Measurements from ENCODE around the gene KAZN. TPM values are rescaled to one million over a fixed set of nuclear protein-coding genes. Genes with fewer than 3 reads are reported as not detected.

The KAZN gene
- total RNA-seq, 1 experiment from 2014 or later: 2.4 TPM

- POLR2A ChIA-PET: no interaction called here
- BruUV-seq (replicated peaks): no TSS peak
Observed at GRCh38 chr1:15076807-15077206, 478.3 kb downstream of the KAZN start.

GRCh38 chr1:15077384-15077783 lies 478.9 kb downstream of the KAZN start:
- H3K27me3 ChIP-seq (replicated peaks; ENCODE audit: control insufficient read depth, insufficient read depth, low read length): no peaks in the 10 kb centered on the region
- H3K4me1 ChIP-seq: no peaks in the 10 kb centered on the region
- intact Hi-C loops (cut with micrococcal nuclease; ENCODE audit: unreplicated experiment): no loop called here
- no peaks in the 10 kb centered on the region for H3K9me3 Mint-ChIP-seq (ENCODE audit: unreplicated experiment)
- no TSS peak for BruUV-seq (replicated peaks)
- no peaks in the 10 kb centered on the region for H3K4me1 Mint-ChIP-seq (ENCODE audit: low read depth, unreplicated experiment)
- H3K36me3 Mint-ChIP-seq (ENCODE audit: insufficient read depth, unreplicated experiment): no peaks in the 10 kb centered on the region
- no peak overlapping the region for H3K4me3 ChIP-seq (ENCODE audit: low read depth, low read length)
- CTCF ChIA-PET: interaction anchor here (0.6 kb wide), 1 partner anchor 13 kb away, joined by 3 read pairs; no protein-coding TSS in a partner anchor
- H3K36me3 ChIP-seq (ENCODE audit: control insufficient read depth, insufficient read depth, low read length): no peaks in the 10 kb centered on the region
- no peak for TF ChIP-seq CTCF (IDR thresholded peaks at IDR 0.05; ENCODE audit: insufficient read depth in 1 of 2, low read depth in 1 of 2, low read length in 1 of 2, severe bottlenecking in 1 of 2, unreplicated experiment in 1 of 2)
- H3K4me3 Mint-ChIP-seq (ENCODE audit: unreplicated experiment): no peak overlapping the region
- no peaks in the 10 kb centered on the region for H3K27me3 Mint-ChIP-seq (ENCODE audit: insufficient read depth, unreplicated experiment)
- H3K27ac Mint-ChIP-seq (ENCODE audit: unreplicated experiment): no peak overlapping the region
- DNase-seq: no peak
- no peaks in the 10 kb centered on the region for H3K9me3 ChIP-seq
- POLR2A ChIA-PET: no interaction called here

More at GRCh38 chr1:15076807-15077206, 478.3 kb downstream of the KAZN start:
- Histone ChIP-seq H3K36me3 (ENCODE audit: control insufficient read depth, insufficient read depth, low read length) (no peaks in the 10 kb centered on the region), H3K4me1 (no peaks in the 10 kb centered on the region), H3K27me3 (replicated peaks; ENCODE audit: control insufficient read depth, insufficient read depth, low read length) (no peaks in the 10 kb centered on the region), H3K9me3 (no peaks in the 10 kb centered on the region), H3K4me3 (ENCODE audit: low read depth, low read length) (no peak overlapping the region)
- Mint-ChIP-seq H3K36me3 (ENCODE audit: insufficient read depth, unreplicated experiment) (no peaks in the 10 kb centered on the region), H3K27me3 (ENCODE audit: insufficient read depth, unreplicated experiment) (no peaks in the 10 kb centered on the region), H3K4me1 (ENCODE audit: low read depth, unreplicated experiment) (no peaks in the 10 kb centered on the region), H3K9me3 (ENCODE audit: unreplicated experiment) (no peaks in the 10 kb centered on the region), H3K4me3 (ENCODE audit: unreplicated experiment) (no peak overlapping the region), H3K27ac (ENCODE audit: unreplicated experiment) (no peak overlapping the region)
- intact Hi-C loops (cut with micrococcal nuclease; ENCODE audit: unreplicated experiment): no loop called here
- DNase-seq: no peak
- CTCF ChIA-PET: no interaction called here
- TF ChIP-seq CTCF (IDR thresholded peaks at IDR 0.05; ENCODE audit: insufficient read depth in 1 of 2, low read depth in 1 of 2, low read length in 1 of 2, severe bottlenecking in 1 of 2, unreplicated experiment in 1 of 2): no peak

GRCh38 chr1:15080328-15081007 lies 482.0 kb downstream of the KAZN start:
- intact Hi-C loops (cut with micrococcal nuclease; ENCODE audit: unreplicated experiment): no loop called here
- ChIA-PET CTCF (no interaction called here), POLR2A (no interaction called here)
- Mint-ChIP-seq H3K27ac (ENCODE audit: unreplicated experiment) (no peak overlapping the region), H3K27me3 (ENCODE audit: insufficient read depth, unreplicated experiment) (no peaks in the 10 kb centered on the region), H3K4me3 (ENCODE audit: unreplicated experiment) (no peak overlapping the region), H3K36me3 (ENCODE audit: insufficient read depth, unreplicated experiment) (no peaks in the 10 kb centered on the region), H3K4me1 (ENCODE audit: low read depth, unreplicated experiment) (no peaks in the 10 kb centered on the region), H3K9me3 (ENCODE audit: unreplicated experiment) (no peaks in the 10 kb centered on the region)
- H3K36me3 ChIP-seq (ENCODE audit: control insufficient read depth, insufficient read depth, low read length): no peaks in the 10 kb centered on the region
- no peak for TF ChIP-seq CTCF (IDR thresholded peaks at IDR 0.05; ENCODE audit: insufficient read depth in 1 of 2, low read depth in 1 of 2, low read length in 1 of 2, severe bottlenecking in 1 of 2, unreplicated experiment in 1 of 2)
- no TSS peak for BruUV-seq (replicated peaks)
- no peaks in the 10 kb centered on the region for H3K27me3 ChIP-seq (replicated peaks; ENCODE audit: control insufficient read depth, insufficient read depth, low read length)
- no peaks in the 10 kb centered on the region for H3K9me3 ChIP-seq
- H3K4me1 ChIP-seq: no peaks in the 10 kb centered on the region
- DNase-seq: no peak
- H3K4me3 ChIP-seq (ENCODE audit: low read depth, low read length): no peak overlapping the region

All from Caco-2 (cell line).